Endothelial cell of umbilical vein (primary cell): ENCODE results near the gene YDJC. TPM values are rescaled to one million over a fixed set of nuclear protein-coding genes. Genes with fewer than 3 reads are reported as not detected.

Source experiments
- BruUV-seq: library from RNA; stranded (reverse); fragments of 400-500 nt; replicated peaks from 2 replicates; lab custom pipeline; 2021; lab: Mats Ljungman, UMichigan
- CTCF ChIA-PET: fragments of 300-600, 350-600 bp; sonication (Branson Sonifier 250); formaldehyde crosslinking; loops from one replicate; lab custom pipeline; 2021; ENCODE audit warnings: antibody characterized with exemption, inconsistent platforms; lab: Charles Lee
- POLR2A ChIA-PET: fragments of 300-600, 350-600 bp; sonication (Branson Sonifier 250); formaldehyde crosslinking; loops from one replicate; lab custom pipeline; 2021; ENCODE audit warnings: antibody characterized with exemption, inconsistent platforms; lab: Charles Lee
- DNase-seq: peaks from one replicate; pipeline ENCODE4 v3.0.0-alpha.2; 2011; ENCODE audit warnings: low read depth, low spot score
- FAIRE-seq: peaks from 2 replicates; lab custom pipeline; 2011; peaks lifted over from hg19 to GRCh38; lab: Jason Lieb, UNC
- H2AFZ ChIP-seq: 2 replicates; pipeline ENCODE4 v1.6.0; 2012; ENCODE audit warnings: low read depth, low read length, control low read depth, inconsistent platforms
- H3K27ac ChIP-seq: 2 replicates; pipeline ENCODE4 v1.5.1; 2011; ENCODE audit warnings: low read depth, mild to moderate bottlenecking, control low read depth, low read length, moderate library complexity; ENCODE audit not compliant: insufficient read depth
- H3K27me3 ChIP-seq, 2 experiments: 2 replicates each; pipeline versions ENCODE4 v1.6.0 to v1.6.1; 2011; ENCODE audit warnings: low read length in 2 of 2, mixed read lengths in 1 of 2; ENCODE audit not compliant: control insufficient read depth in 2 of 2, insufficient read depth in 2 of 2
- H3K36me3 ChIP-seq, 2 experiments: 2 replicates in 1 of 2; 3 replicates in 1 of 2; pipeline ENCODE4 v1.5.1; 2011; ENCODE audit warnings: low read length in 2 of 2, mild to moderate bottlenecking in 1 of 2, moderate library complexity in 1 of 2; ENCODE audit not compliant: control insufficient read depth in 2 of 2, insufficient read depth in 2 of 2; ENCODE audit errors: extremely low read depth in 1 of 2
- H3K4me1 ChIP-seq: 3 replicates; pipeline ENCODE4 v1.5.1; 2011; ENCODE audit warnings: mild to moderate bottlenecking, low read length; ENCODE audit not compliant: control insufficient read depth, insufficient read depth; ENCODE audit errors: extremely low read depth
- H3K4me2 ChIP-seq: 2 replicates; pipeline ENCODE4 v1.6.1; 2011; ENCODE audit warnings: low read length, control low read depth, mixed read lengths; ENCODE audit not compliant: insufficient read depth
- H3K4me3 ChIP-seq, 3 experiments: fragments of 200-600 bp in 1 of 3; sonication (generic), shearing (Covaris generic) in 1 of 3; replicated peaks in 1 of 3; 2 replicates each; pipeline ENCODE4 v1.5.1; 2011 to 2016; ENCODE audit warnings: control low read depth in 3 of 3, low read length in 3 of 3, mild to moderate bottlenecking in 2 of 3, inconsistent platforms in 1 of 3, low read depth in 1 of 3, moderate library complexity in 1 of 3; ENCODE audit not compliant: insufficient read depth in 1 of 3
- H3K79me2 ChIP-seq: 2 replicates; pipeline ENCODE4 v1.6.0; 2012; ENCODE audit warnings: low read length, inconsistent platforms; ENCODE audit not compliant: control insufficient read depth, insufficient read depth
- H3K9ac ChIP-seq: replicated peaks from 2 replicates; pipeline ENCODE3; 2011; ENCODE audit warnings: low read length, control low read depth; ENCODE audit not compliant: insufficient read depth; ENCODE audit errors: extremely low read depth
- H3K9me1 ChIP-seq: replicated peaks from 3 replicates; pipeline ENCODE4 v1.6.0; 2011; ENCODE audit warnings: mild to moderate bottlenecking, low read length; ENCODE audit not compliant: control insufficient read depth, insufficient read depth; ENCODE audit errors: extremely low read depth
- H3K9me3 ChIP-seq: replicated peaks from 2 replicates; pipeline ENCODE4 v1.5.1; 2012; ENCODE audit warnings: low read length, inconsistent platforms; ENCODE audit not compliant: control insufficient read depth, insufficient read depth
- H4K20me1 ChIP-seq: replicated peaks from 2 replicates; pipeline ENCODE3; 2011; ENCODE audit warnings: mild to moderate bottlenecking, low read length; ENCODE audit not compliant: control insufficient read depth, insufficient read depth; ENCODE audit errors: extremely low read depth
- EZH2 ChIP-seq: IDR thresholded peaks from 2 replicates; pipeline ENCODE4 v1.6.1; 2012; ENCODE audit warnings: borderline replicate concordance, low read depth, mild to moderate bottlenecking, moderate library complexity, low read length, inconsistent platforms; ENCODE audit not compliant: severe bottlenecking
- JUN ChIP-seq: IDR thresholded peaks from 2 replicates; pipeline ENCODE4 v1.6.1; 2011; ENCODE audit warnings: borderline replicate concordance, low read depth; ENCODE audit not compliant: insufficient read length, insufficient read depth
- MAX ChIP-seq: IDR thresholded peaks from 2 replicates; pipeline ENCODE4 v1.6.1; 2011; ENCODE audit not compliant: insufficient read depth, insufficient read length
- MYC ChIP-seq: IDR thresholded peaks from one replicate; pipeline ENCODE4 v1.6.1; 2011; ENCODE audit warnings: mild to moderate bottlenecking, low read depth, low read length
- POLR2A ChIP-seq: IDR thresholded peaks from 2 replicates; pipeline ENCODE4 v1.6.1; 2012; ENCODE audit warnings: low read depth, mild to moderate bottlenecking, control low read depth, low read length
- POLR2AphosphoS5 ChIP-seq: IDR thresholded peaks from 2 replicates; pipeline ENCODE4 v1.6.1; 2012; ENCODE audit warnings: low read depth, mild to moderate bottlenecking, control low read depth, low read length, moderate library complexity; ENCODE audit not compliant: insufficient read depth
- dilution Hi-C: fragments of 300-500 bp; cut with MboI; formaldehyde crosslinking; loops from one replicate; pipeline ENCODE4 v1.15.0; 2019; ENCODE audit warnings: low sequenced_read_pairs; ENCODE audit not compliant: extremely low pct_ligation_motif_present
- intact Hi-C: fragments of 100-400 bp; cut with micrococcal nuclease; formaldehyde crosslinking; loops from one replicate; pipeline ENCODE4 v1.10.0; 2022
- polyA plus RNA-seq, 4 experiments: library from polyadenylated mRNA; depleted of rRNA in 3 of 4; stranded (reverse) in 3 of 4; unstranded in 1 of 4; fragments of >200 nt; gene quantifications; 2 replicates each; pipeline versions ENCODE4 v1.2.1 to v1.2.3, GENCODE V29; 2011 to 2012; ENCODE audit warnings: missing spikeins in 1 of 4
- total RNA-seq: library from RNA; stranded (reverse); gene quantifications from 2 replicates; pipeline ENCODE4 v1.2.3, GENCODE V29; 2021

Gene YDJC
- total and polyA plus RNA-seq, 2 donors (not counting 3 experiments of a cell fraction or from before 2014, with no cell fraction given): 27.2 to 29.9 TPM

GRCh38 chr22:21626073-21626734, 3.6 kb downstream of the YDJC start:
- ChIA-PET CTCF (interaction anchor here (0.7 to 1.3 kb wide), 2 partner anchors 17 kb away, joined by 3 to 4 read pairs; no protein-coding TSS in a partner anchor), POLR2A (no interaction called here)
- Histone ChIP-seq H4K20me1 (no peaks in the 10 kb centered on the region), H3K9me3 (no peaks in the 10 kb centered on the region), H3K4me3 (no peak overlapping the region), H3K36me3 (peaks cover 0 to 16% of the 10 kb centered on the region in 2 experiments), H3K79me2 (peaks cover 31% of the 10 kb centered on the region), H3K4me2 (no peak overlapping the region), H3K4me1 (no peaks in the 10 kb centered on the region), H3K27me3 (no peaks in the 10 kb centered on the region), H3K9ac (no peak overlapping the region), H3K27ac (no peak overlapping the region), H3K9me1 (no peaks in the 10 kb centered on the region), H2AFZ (no peak overlapping the region)
- TF ChIP-seq JUN (no peak), MAX (no peak), EZH2 (no peak), POLR2A (no peak), MYC (no peak), POLR2AphosphoS5 (no peak)
- no TSS peak for BruUV-seq
- FAIRE-seq (no peak), DNase-seq (no peak)
- intact Hi-C loops: no loop called here
- dilution Hi-C loops: no loop called here
